GM12878 (cell line): ENCODE measurements around the gene PLB1. TPM values are rescaled to one million over a fixed set of nuclear protein-coding genes. Genes with fewer than 3 reads are reported as not detected.

Experiments
- ATAC-seq: fragments of 200-7000 bp; cut with Tn5 transposase; 3 replicates; pipeline ENCODE4 v1.9.1; 2020; ENCODE audit warnings: mild to moderate bottlenecking, moderate library complexity
- BruUV-seq: library from RNA; stranded (reverse); fragments of 400-500 nt; replicated peaks from 2 replicates; lab custom pipeline; 2021; lab: Mats Ljungman, UMichigan
- CTCF ChIA-PET: fragments of 300-600 bp; sonication (Branson Sonifier 250); formaldehyde crosslinking; extraction: SDS; loops from one replicate; lab custom pipeline; 2021; ENCODE audit warnings: inconsistent platforms; lab: Yijun Ruan, JAX
- POLR2A ChIA-PET: fragments of 350-600 bp; formaldehyde crosslinking; extraction: SDS; loops from one replicate; lab custom pipeline; 2021; ENCODE audit warnings: inconsistent platforms; lab: Charles Lee
- RAD21 ChIA-PET: fragments of 300-600 bp; sonication (Branson Sonifier 250); formaldehyde crosslinking; loops from one replicate; lab custom pipeline; 2023; ENCODE audit warnings: antibody characterized with exemption; ENCODE audit not compliant: unreplicated experiment; lab: Charles Lee
- SMC1A ChIA-PET: fragments of 300-600 bp; sonication (Branson Sonifier 250); formaldehyde crosslinking; loops from one replicate; lab custom pipeline; 2023; ENCODE audit not compliant: unreplicated experiment, uncharacterized antibody; lab: Charles Lee
- DNase-seq: peaks from one replicate; pipeline ENCODE4 v3.0.0-alpha.2; 2011; ENCODE audit warnings: low read depth, low spot score
- FAIRE-seq: peaks from 3 replicates; lab custom pipeline; 2011; peaks lifted over from hg19 to GRCh38; lab: Jason Lieb, UNC
- H2AFZ ChIP-seq: 2 replicates; pipeline ENCODE4 v1.6.0; 2011; ENCODE audit warnings: low read depth, low read length, control low read depth; ENCODE audit not compliant: control insufficient read depth
- H3K27ac ChIP-seq: 2 replicates; pipeline ENCODE4 v1.5.1; 2011; ENCODE audit warnings: control low read depth; ENCODE audit not compliant: control insufficient read depth, insufficient read depth
- H3K27me3 ChIP-seq, 2 experiments: replicated peaks in 1 of 2; 2 replicates each; pipeline versions ENCODE4 v1.6.0 to v1.6.1; 2011; ENCODE audit warnings: low read length in 1 of 2; ENCODE audit not compliant: control insufficient read depth in 2 of 2, insufficient read depth in 2 of 2
- H3K36me3 ChIP-seq, 2 experiments: 2 replicates each; pipeline ENCODE4 v1.5.1; 2011; ENCODE audit warnings: low read length in 1 of 2; ENCODE audit not compliant: control insufficient read depth in 2 of 2, insufficient read depth in 2 of 2
- H3K4me1 ChIP-seq: 2 replicates; pipeline ENCODE4 v1.6.1; 2011; ENCODE audit warnings: mild to moderate bottlenecking, low read length, moderate library complexity, mixed read lengths; ENCODE audit not compliant: control insufficient read depth, insufficient read depth
- H3K4me2 ChIP-seq: 2 replicates; pipeline ENCODE4 v1.6.0; 2011; ENCODE audit warnings: control low read depth; ENCODE audit not compliant: control insufficient read depth, insufficient read depth
- H3K4me3 ChIP-seq: fragments of 200-600 bp; sonication (generic); 2 replicates; pipeline ENCODE4 v1.5.1; 2016
- H3K79me2 ChIP-seq: 2 replicates; pipeline ENCODE4 v1.6.0; 2011; ENCODE audit warnings: low read length; ENCODE audit not compliant: control insufficient read depth, insufficient read depth
- H3K9ac ChIP-seq: 2 replicates; pipeline ENCODE4 v1.8.0; 2011; ENCODE audit warnings: low read length, control low read depth, mixed read lengths; ENCODE audit not compliant: control insufficient read depth, insufficient read depth
- H3K9me3 ChIP-seq: replicated peaks from 3 replicates; pipeline ENCODE4 v1.5.1; 2011; ENCODE audit warnings: mild to moderate bottlenecking, low read length; ENCODE audit not compliant: control insufficient read depth, insufficient read depth
- H4K20me1 ChIP-seq: 2 replicates; pipeline ENCODE4 v1.6.0; 2011; ENCODE audit not compliant: control insufficient read depth, insufficient read depth
- ATF2 ChIP-seq: IDR thresholded peaks from 2 replicates; pipeline ENCODE4 v1.6.1; 2012; ENCODE audit warnings: low read length, inconsistent platforms
- BCLAF1 ChIP-seq: fragments of 450-650 bp; IDR thresholded peaks from 2 replicates; pipeline ENCODE4 v1.6.1; 2017; ENCODE audit warnings: antibody characterized with exemption, mild to moderate bottlenecking, moderate library complexity
- CBX3 ChIP-seq: fragments of 200-600 bp; sonication (generic); IDR thresholded peaks from 2 replicates; pipeline ENCODE4 v1.6.1; 2016; ENCODE audit warnings: low read depth, borderline replicate concordance
- GABPA ChIP-seq: IDR thresholded peaks from 2 replicates; pipeline ENCODE4 v1.6.1; 2014; ENCODE audit warnings: antibody characterized with exemption, low read depth, mild to moderate bottlenecking, inconsistent platforms
- IRF4 ChIP-seq: IDR thresholded peaks from 2 replicates; pipeline ENCODE4 v1.6.1; 2011; ENCODE audit warnings: low read depth, low read length
- MYB ChIP-seq: fragments of 150-350 bp; IDR thresholded peaks from 2 replicates; pipeline ENCODE4 v1.6.1; 2014; ENCODE audit warnings: mild to moderate bottlenecking, low read depth, low read length, borderline replicate concordance
- NR2C2 ChIP-seq: IDR thresholded peaks from 2 replicates; pipeline ENCODE4 v1.6.1; 2011; ENCODE audit warnings: borderline replicate concordance, low read depth; ENCODE audit not compliant: control insufficient read depth, insufficient read length
- SPI1 ChIP-seq: IDR thresholded peaks from 2 replicates; pipeline ENCODE4 v1.6.1; 2011; ENCODE audit warnings: low read depth, mild to moderate bottlenecking, low read length, moderate library complexity, borderline replicate concordance; ENCODE audit not compliant: insufficient read depth
- WRNIP1 ChIP-seq: IDR thresholded peaks from 2 replicates; pipeline ENCODE4 v1.6.1; 2011; ENCODE audit warnings: low read depth, low read length, improper control_type of control experiment, borderline replicate concordance
- WGBS: methylation state at CpG from one replicate; pipeline ENCODE4 v1.1.6; 2016; ENCODE audit warnings: low lambda C conversion rate; ENCODE audit not compliant: insufficient replicate concordance, insufficient coverage; ENCODE audit errors: missing lambda C conversion rate; 5-methylcytosine and 5-hydroxymethylcytosine counted together
- in situ Hi-C: fragments of 300-500 bp; cut with MboI; formaldehyde crosslinking; loops from 9 replicates; pipeline ENCODE4 v1.14.3; 2018; ENCODE audit warnings: mixed read lengths
- intact Hi-C: fragments of 100-400 bp; cut with micrococcal nuclease; formaldehyde crosslinking; loops from one replicate; pipeline ENCODE4 v1.14.2; 2022; ENCODE audit not compliant: unreplicated experiment
- polyA plus RNA-seq, 11 experiments: library from polyadenylated mRNA; depleted of rRNA in 4 of 11; unstranded in 6 of 11; stranded (reverse) in 5 of 11; fragments of >200 nt; fragmentation: Nextera tagmentation in 4 of 11; fragmentation: Illumina TruSeq in 1 of 11; extraction: Ambion mirVana in 4 of 11; extraction: Trizol in 1 of 11; gene quantifications; 1 replicate in 1 of 11; 2 replicates in 10 of 11; pipeline versions ENCODE4 v1.2.1 to v1.2.3, GENCODE V29; 2011 to 2016; ENCODE audit warnings: inconsistent platforms in 2 of 11, missing spikeins in 2 of 11, low read depth in 1 of 11
- total RNA-seq, 4 experiments: library from RNA; depleted of rRNA in 3 of 4; stranded (reverse); fragments of >200 nt in 3 of 4; fragmentation: Illumina TruSeq in 1 of 4; extraction: Trizol in 1 of 4; gene quantifications; 2 replicates each; pipeline versions ENCODE4 v1.2.1 to v1.2.3, GENCODE V29; 2013 to 2021
- TF ChIP-seq, protein P1 (sequence below): fragments of 450-650 bp; IDR thresholded peaks from 2 replicates; pipeline ENCODE4 v1.6.1; 2016; ENCODE audit warnings: mild to moderate bottlenecking
- TF ChIP-seq, protein P2 (sequence below): fragments of 450-650 bp; conservative IDR thresholded peaks from 2 replicates; pipeline ENCODE4 v1.6.1; 2017; ENCODE audit warnings: mild to moderate bottlenecking, moderate library complexity

PLB1 gene
- total and polyA plus RNA-seq, 10 of the 15 experiments (the other 5 are each of a cell fraction or from before 2014, with no cell fraction given) = 0.03 to 0.49 (median 0.28) TPM

DNA sequence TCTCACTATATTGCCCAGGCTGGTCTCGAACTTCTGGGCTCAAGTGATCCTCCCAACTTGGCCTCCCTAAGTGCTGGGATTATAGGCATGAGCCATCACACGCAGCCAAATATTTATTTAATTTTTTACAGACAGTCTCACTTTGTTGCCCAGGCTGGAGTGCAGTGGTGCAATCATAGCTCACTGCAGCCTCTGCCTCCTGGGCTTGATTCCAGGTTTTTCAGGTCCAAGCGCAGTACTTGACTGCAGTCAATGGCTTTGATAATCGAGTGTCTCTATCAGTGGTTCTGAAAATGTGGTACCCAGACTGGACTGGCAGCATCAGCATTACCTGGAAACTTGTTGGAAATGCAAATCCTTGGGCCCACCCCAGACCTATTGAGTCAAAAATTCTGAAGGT lies 63.1 kb downstream of the PLB1 start:
- H3K9me3 ChIP-seq = no peaks in the 10 kb centered on the region
- DNase-seq (no peak), ATAC-seq (no peak), FAIRE-seq (no peak)
- SMC1A ChIA-PET = no interaction called here
- CTCF ChIA-PET = interaction anchor here (0.6 to 1.7 kb wide), 2 partner anchors 35 to 1367 kb away, joined by 3 to 5 read pairs; no protein-coding TSS in a partner anchor
- POLR2A ChIA-PET = interaction anchor here (0.6 to 0.7 kb wide), 2 partner anchors 216 to 646 kb away, joined by 3 to 8 read pairs; no protein-coding TSS in a partner anchor
- H3K4me1 ChIP-seq = no peaks in the 10 kb centered on the region
- H3K4me3 ChIP-seq = no peak overlapping the region
- H4K20me1 ChIP-seq = no peaks in the 10 kb centered on the region
- in situ Hi-C loops (no loop called here), intact Hi-C loops (no loop called here)
- no peak overlapping the region for H3K9ac ChIP-seq
- BruUV-seq = no TSS peak
- no peaks in the 10 kb centered on the region for H3K79me2 ChIP-seq
- H3K36me3 ChIP-seq = no peaks in the 10 kb centered on the region
- H3K4me2 ChIP-seq = no peak overlapping the region
- 41% methylated on average over 4 of the region's 4 CpGs for WGBS
- H3K27me3 ChIP-seq = no peaks in the 10 kb centered on the region
- no peak overlapping the region for H3K27ac ChIP-seq
- RAD21 ChIA-PET = interaction anchor here (1.0 kb wide), 1 partner anchor 36 kb away, joined by 4 read pairs; no protein-coding TSS in a partner anchor
- H2AFZ ChIP-seq = no peak overlapping the region
- TF ChIP-seq CBX3 (no peak), ATF2 (no peak), GABPA (no peak), NR2C2 (no peak), IRF4 (no peak), WRNIP1 (no peak), BCLAF1 (no peak), SPI1 (no peak), MYB (no peak)
- TF ChIP-seq, protein P1, sequence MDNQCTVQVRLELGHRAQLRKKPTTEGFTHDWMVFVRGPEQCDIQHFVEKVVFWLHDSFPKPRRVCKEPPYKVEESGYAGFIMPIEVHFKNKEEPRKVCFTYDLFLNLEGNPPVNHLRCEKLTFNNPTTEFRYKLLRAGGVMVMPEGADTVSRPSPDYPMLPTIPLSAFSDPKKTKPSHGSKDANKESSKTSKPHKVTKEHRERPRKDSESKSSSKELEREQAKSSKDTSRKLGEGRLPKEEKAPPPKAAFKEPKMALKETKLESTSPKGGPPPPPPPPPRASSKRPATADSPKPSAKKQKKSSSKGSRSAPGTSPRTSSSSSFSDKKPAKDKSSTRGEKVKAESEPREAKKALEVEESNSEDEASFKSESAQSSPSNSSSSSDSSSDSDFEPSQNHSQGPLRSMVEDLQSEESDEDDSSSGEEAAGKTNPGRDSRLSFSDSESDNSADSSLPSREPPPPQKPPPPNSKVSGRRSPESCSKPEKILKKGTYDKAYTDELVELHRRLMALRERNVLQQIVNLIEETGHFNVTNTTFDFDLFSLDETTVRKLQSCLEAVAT = no peak
- TF ChIP-seq, protein P2, sequence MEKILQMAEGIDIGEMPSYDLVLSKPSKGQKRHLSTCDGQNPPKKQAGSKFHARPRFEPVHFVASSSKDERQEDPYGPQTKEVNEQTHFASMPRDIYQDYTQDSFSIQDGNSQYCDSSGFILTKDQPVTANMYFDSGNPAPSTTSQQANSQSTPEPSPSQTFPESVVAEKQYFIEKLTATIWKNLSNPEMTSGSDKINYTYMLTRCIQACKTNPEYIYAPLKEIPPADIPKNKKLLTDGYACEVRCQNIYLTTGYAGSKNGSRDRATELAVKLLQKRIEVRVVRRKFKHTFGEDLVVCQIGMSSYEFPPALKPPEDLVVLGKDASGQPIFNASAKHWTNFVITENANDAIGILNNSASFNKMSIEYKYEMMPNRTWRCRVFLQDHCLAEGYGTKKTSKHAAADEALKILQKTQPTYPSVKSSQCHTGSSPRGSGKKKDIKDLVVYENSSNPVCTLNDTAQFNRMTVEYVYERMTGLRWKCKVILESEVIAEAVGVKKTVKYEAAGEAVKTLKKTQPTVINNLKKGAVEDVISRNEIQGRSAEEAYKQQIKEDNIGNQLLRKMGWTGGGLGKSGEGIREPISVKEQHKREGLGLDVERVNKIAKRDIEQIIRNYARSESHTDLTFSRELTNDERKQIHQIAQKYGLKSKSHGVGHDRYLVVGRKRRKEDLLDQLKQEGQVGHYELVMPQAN = no peak
